CD4-positive, alpha-beta T cell treated with Interleukin-6 at 100 ng/mL for 8 hours (primary cell): ENCODE results near the gene CPLX3.
A peak's percentile ranks its signal among the peaks of the same experiment; 100 is the strongest.
"Not testable (repeated sequence)": the region's sequence is repeated elsewhere in the genome, so short reads cannot be mapped to it uniquely, and the experiment has no call there.

Experiments
- DNase-seq: peaks from one replicate; pipeline ENCODE4 v3.0.0-alpha.2; 2020; ENCODE audit warnings: mixed read lengths, low spot score

CPLX3 gene

GRCh38 chr15:74826364-74826819 lies at the start of gene CPLX3:
TSS of gene CPLX3 (plus strand) at chr15:74826627. CDS start at chr15:74826704, 77 bp downstream.
- peak; percentile 17 for DNase-seq

GRCh38 chr15:74776821-74777768 lies 49.3 kb upstream of the CPLX3 start:
- peak; percentile 83 for DNase-seq

DNA sequence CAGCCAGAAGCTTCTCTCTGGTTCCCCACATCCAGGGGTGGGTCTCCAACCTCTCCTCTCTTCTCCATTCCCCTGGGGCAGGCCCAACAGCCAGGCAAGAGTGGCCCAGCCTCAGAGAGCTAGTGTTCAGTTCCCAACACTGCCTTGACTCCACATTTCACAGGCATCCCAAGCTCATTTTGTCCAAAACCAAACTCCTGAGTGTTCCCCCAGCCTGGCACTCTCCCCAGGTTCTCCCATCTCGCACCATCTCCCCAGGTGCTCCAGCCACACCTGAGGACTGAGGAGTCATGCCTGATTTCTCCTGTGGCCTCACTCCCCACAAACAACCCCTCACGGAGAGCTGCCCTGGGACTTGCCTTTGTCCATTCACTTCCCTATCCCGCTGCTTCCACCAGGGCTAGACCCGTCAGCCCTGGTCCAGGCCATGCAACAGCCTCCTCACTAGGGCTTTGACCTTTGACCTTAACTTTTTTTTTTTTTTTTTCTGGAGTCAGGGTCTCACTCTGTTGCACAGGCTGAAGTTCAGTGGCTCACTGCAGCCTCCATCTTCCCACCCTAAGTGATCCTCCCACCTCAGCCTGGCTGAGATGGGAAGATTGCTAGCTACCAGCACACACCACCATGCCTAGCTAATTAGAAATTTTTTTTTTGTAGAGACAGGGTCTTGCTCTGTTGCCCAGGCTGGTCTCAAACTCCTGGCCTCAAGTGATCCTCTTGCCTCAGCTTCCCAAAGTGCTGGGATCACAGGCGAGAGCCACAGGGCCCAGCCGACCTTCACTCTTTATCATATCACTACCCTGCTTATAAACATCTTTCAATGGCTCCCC lies 48.4 kb upstream of the CPLX3 start:
- DNase-seq = no peak

GRCh38 chr15:74778599-74778970 lies 47.8 kb upstream of the CPLX3 start:
- no peak for DNase-seq

DNA sequence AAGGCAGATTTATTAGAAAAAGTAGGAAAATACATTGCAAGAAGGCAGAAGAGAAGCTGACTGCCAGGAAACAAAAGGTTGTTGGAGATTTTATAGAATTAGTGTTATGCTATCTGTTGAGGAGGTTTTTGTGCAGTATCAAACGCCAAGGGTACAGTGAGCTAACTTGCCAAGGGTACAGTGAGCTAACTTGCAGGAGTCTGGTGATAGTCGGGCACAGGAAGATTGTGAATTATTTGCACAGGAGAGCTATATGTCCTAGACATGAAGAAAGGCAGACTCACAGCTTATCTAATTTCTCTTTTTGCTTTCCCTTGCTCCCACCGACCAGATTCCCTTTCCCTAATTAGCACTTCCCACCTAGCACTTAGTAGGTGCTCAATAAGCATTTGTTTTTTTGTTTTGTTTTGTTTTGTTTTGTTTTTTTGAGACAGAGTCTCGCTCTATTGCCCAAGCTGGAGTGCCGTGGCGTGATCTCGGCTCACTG lies 47.2 kb upstream of the CPLX3 start:
- DNase-seq = no peak

- peak; percentile 66 for DNase-seq
Observed at GRCh38 chr15:74780523-74781430, 45.6 kb upstream of the CPLX3 start.

GRCh38 chr15:74781431-74782258 lies 44.8 kb upstream of the CPLX3 start, which contains the start of gene CSK:
TSS of gene CSK (plus strand) at chr15:74782080. CDS start at chr15:74798298, 16,218 bp downstream.
- DNase-seq = peak; percentile 78

- DNase-seq = peak; percentile 68
Observed at GRCh38 chr15:74782259-74783071, 44.0 kb upstream of the CPLX3 start.

GRCh38 chr15:74783072-74783807 lies 43.2 kb upstream of the CPLX3 start:
- no peak for DNase-seq

DNA sequence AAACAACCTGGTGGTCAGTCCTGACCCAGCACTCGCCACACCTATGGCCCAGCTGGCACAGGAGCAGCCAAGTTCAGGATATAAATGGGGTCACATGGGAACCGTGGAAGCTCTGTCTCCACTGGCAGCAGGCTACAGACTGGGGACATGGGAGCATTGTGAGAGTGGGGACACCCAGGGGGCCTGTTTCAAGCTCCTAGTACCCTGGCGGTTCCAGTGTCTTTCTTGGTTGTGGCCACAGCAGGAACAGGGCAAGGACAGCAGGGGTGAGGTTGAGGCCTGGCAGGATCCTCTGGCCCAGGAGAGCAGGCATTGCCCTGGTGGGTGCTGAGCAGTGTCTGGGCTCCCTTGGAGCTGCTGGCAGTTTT lies 42.6 kb upstream of the CPLX3 start:
- no peak for DNase-seq

DNA sequence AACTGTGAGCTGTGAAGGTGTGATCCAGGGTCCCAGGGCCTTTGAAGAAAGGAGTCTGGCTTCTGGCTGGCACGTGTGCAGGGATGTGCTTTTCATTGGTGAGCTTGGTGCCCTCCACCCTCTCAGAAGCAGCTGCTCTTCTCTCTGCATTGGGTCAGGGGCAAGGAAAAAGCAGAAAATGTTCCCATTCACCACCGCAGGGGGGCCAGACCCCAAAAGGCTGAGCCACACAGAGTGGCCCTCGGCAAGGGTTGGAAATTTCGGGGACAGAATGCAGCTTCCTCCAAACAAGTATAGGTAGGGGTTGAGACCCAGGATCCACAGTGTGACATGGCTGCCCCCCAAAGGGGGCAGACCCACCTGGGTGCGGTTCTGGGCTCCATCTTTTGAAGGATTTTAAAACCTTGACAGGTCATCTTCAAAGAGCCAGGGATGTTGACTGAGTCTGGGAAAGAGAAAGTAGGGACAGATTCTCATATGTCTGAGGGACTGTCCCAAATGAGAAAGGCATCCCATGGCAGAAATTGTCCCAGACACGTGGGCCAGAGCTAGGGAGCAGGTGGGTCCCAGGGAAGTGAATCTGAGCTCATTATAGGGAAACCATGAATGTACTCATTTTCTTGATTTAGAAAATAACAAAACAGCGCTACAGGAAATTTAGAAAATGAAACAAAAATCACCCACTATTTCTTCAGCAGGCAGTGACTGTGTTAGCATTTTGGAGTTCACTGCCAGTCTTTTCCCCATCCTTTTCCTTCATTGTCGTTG lies 41.8 kb upstream of the CPLX3 start:
- no peak for DNase-seq

GRCh38 chr15:74785194-74786032 lies 41.0 kb upstream of the CPLX3 start:
- DNase-seq = peak; percentile 54

GRCh38 chr15:74786081-74786480 lies 40.3 kb upstream of the CPLX3 start:
- not testable (repeated sequence) for DNase-seq

DNA sequence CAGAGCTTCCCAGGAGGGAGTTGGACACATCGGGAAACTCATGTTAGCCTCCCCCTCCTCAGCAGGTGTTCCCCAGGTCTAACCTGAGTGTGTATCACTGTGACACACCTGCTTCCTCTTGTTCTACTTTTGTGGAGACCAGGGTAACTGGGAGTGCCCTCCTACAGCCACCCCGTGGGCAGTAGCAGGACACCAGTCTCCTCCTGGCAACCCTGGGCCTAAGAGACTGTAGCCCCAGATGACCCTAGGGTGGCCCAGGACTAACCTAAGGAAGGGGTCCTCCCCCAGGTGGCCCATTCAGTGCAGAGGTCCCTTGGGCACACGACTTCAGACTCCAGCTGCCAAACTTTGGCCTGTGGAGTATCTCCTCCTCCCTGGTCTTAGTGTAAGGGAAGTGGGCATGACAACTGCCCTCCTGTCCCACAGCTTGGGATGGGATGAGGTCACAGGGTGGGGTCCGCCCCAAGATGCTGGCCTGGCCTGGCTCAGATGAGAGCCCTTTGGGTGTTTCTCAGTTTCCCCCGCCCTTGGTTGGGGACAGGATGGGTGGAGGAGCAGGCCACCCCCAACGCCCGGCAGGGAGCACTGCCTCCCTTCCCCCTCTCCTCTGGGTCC lies 39.8 kb upstream of the CPLX3 start:
- DNase-seq = no peak

GRCh38 chr15:74787251-74788041 lies 39.0 kb upstream of the CPLX3 start:
- DNase-seq = peak; percentile 90
